GM10266 (cell line): ENCODE results near the gene AKAP6.

Experiments used
- DNase-seq: peaks from one replicate; pipeline ENCODE4 v3.0.0; 2012; ENCODE audit errors: extremely low spot score
- TF ChIP-seq, protein P1 (sequence below): IDR thresholded peaks from 2 replicates; pipeline ENCODE4 v1.5.1; 2012; ENCODE audit warnings: mild to moderate bottlenecking, low read depth; ENCODE audit not compliant: control insufficient read depth, insufficient read depth; ENCODE audit errors: missing control alignments

The AKAP6 gene

DNA sequence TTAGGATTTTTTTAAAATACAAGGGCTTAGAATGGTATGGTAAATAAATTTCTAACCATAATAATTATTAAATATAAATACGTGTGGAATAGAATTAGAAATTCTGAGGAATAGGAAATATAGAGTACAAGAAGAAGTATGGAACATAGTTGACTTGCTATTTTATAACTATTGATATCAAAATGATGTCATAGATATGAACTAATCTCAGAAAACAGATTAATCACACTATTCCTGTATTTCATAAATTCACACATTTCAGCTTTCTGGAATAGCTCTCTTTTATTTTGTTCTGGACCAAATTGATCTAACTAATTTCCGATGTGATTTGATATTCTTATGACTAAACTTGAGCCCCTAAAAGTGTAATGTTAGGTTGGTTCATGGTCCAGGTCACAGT is 372.4 kb downstream of the AKAP6 start:
- DNase-seq: no peak
- TF ChIP-seq, protein P1, sequence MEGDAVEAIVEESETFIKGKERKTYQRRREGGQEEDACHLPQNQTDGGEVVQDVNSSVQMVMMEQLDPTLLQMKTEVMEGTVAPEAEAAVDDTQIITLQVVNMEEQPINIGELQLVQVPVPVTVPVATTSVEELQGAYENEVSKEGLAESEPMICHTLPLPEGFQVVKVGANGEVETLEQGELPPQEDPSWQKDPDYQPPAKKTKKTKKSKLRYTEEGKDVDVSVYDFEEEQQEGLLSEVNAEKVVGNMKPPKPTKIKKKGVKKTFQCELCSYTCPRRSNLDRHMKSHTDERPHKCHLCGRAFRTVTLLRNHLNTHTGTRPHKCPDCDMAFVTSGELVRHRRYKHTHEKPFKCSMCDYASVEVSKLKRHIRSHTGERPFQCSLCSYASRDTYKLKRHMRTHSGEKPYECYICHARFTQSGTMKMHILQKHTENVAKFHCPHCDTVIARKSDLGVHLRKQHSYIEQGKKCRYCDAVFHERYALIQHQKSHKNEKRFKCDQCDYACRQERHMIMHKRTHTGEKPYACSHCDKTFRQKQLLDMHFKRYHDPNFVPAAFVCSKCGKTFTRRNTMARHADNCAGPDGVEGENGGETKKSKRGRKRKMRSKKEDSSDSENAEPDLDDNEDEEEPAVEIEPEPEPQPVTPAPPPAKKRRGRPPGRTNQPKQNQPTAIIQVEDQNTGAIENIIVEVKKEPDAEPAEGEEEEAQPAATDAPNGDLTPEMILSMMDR: no peak

DNA sequence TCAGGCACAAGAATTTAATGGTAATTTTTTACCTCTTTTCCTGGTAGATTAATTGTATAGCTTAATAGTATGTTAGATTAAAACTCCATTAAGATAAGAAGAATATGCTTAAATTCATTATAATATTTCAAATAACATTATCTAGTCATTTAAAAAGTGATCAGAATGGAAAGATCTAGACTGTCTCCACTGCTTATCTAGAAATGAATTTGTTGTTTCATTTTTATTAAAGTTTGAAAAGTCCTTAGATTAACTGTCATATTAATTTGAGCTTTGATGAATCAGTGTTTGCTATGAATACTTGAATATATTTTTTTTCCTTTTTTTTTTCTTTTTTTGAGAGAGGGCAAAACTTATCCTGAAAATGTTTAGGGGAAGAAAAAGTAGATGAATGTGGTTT is 373.0 kb downstream of the AKAP6 start:
- TF ChIP-seq, protein P1: no peak
- DNase-seq: no peak

DNA sequence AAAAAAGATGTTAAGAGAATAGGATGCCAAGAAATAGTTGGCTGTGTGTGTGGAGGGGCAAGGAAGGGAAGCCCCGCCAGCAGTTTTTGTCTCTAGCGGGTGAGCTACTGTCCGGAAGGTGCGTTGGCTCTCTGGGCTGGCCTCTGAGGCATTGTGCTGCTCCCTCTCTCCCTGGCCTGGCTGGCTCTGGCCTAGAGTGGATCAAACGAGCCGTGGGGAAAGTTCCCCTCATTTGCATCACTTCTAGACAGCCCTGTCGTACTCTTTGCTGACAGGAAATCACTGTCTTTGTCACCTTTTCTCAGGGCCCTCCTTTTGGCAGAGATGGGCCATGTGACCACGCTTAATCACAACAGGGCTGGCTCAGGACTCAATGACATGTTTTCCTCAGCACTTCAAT is 373.5 kb downstream of the AKAP6 start:
- TF ChIP-seq, protein P1: no peak
- DNase-seq: no peak

DNA sequence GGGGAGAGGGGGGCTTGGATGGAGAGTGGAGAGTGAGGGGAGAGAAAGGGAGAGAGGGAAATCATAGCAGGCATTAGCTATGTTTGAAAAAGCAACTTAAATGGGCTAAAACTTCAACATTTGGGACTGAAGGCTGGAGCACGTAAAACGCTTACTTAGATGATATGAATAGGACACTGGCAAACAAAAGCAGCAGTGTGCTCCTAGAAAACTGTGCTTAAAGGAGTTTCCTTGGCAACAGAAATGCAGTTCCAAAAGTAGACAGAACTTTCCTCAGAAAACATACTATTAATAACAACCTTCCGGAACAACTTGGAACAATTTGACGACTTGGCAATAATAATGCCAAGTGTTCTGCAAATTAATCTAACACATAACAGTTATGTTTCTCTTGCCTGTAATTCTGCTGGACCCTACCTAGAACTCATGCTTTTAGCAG is 374.1 kb downstream of the AKAP6 start:
- no peak for DNase-seq
- TF ChIP-seq, protein P1: no peak

DNA sequence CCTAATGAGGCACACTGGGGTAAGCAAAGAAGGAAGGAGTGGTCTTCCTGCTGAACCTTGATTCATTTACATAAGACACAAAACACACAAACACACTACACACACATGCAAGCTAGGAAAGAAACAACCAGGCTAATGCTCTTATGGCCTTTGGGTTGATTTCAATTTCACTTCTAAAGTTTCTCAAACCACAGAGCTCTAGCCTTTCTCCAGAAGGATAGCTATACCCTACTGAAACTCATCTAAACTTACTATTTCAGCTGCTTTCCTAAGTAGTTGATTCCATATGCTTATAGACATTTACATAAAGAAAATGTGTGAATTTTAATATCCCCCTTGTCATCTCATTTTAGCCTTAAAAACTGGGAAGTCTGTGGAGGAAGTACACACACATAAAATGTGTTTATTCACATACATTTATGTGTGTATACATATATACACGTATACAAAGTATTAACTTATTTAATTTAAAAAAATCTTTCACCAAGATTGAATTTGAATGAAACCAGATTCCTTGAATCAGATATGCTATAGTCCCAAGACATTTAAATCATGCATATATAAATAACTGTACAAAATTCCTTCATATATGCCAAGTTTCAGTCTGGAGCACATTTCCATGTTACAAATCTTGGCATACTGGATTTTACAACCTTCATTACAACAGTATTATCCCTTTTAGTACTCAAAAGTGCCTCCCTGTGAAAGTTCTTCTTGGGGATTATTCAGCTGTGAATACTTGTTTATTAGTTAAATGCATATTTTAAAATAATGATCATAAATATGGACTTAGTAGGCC is 377.8 kb downstream of the AKAP6 start:
- TF ChIP-seq, protein P1: no peak
- DNase-seq: no peak

DNA sequence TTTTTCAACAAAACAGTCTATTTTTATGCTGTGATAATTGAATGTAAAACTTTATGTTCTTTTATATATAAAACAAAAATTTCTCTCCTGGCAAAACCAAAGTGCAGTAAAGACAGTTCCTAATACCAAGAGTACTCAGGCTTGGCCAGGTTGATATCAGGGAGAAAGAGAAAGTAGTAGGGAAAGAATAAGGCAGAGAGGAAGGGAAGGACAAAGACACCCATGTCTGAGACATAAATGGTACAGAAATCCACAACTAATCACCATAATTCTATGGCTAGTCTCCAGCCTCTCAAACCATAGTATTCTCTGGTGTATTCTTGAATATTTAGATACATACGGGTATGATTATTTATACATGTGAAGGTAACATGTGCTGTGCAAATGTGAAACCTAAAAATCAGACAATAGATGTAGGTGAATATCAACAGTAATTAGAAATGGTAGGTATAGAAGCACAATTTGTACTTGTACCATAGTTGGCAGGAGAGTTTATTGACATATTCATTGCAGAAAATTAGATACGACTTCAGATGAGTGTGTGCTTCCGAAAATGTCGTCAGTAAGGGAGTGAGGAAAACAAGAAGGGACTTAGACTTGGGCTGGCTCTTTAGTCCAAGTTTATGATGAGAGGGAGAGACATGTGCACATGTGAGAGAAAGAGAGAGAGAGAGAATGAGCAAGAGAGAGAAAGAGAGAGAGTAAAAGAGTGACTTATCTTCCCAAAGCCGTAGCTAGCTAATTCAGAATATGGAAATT is 378.8 kb downstream of the AKAP6 start:
- no peak for DNase-seq
- TF ChIP-seq, protein P1: no peak

DNA sequence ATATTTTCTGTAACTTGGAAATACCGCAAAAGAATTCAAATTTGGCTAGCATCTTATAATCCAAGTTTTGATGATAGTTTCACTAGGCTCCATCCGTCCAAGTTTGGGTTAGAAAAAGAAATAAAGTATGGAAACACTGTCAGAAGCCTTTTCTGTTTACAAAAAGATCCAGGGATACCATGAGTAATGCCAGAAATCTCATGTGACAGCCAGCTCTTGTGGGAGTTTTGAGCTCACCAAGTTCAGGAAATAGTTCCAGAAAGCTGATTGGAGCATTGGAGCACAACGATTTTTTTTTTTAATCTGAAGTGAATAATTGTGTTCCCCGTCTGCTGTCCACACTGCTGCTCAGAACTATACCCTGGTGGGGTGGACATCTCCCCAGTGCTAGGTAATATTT is 379.9 kb downstream of the AKAP6 start:
- DNase-seq: no peak

More for the DNA sequence above, 379.9 kb downstream of the AKAP6 start:
- TF ChIP-seq, protein P1: no peak
